GM21717 (cell line): ENCODE results near the gene U2AF2.

Experiments
- ATAC-seq: cut with Tn5 transposase; IDR thresholded peaks from one replicate; pipeline ENCODE4 v1.9.1; 2021; ENCODE audit warnings: mild to moderate bottlenecking, moderate library complexity; ENCODE audit not compliant: unreplicated experiment

U2AF2 gene

DNA sequence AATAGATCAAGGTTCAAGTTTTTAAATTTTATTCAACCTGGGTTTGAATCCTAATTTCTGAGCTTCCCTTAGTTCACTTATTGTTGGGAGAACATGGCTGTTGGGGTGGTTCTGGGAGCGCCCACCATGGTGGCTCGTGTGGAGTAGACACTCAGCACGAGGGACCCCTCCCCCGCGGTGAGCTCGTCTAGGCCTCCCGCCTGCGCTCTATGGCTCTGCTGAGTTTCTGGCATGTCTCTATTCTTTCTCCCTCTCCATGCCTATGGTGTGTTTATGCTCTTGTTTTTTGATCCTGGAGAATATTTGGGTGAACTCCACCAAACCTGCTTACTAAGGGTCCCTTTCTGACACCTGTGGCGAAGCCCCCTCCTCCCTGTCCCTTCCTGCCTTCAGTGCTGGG lies 18.6 kb downstream of the U2AF2 start:
- no peak for ATAC-seq

DNA sequence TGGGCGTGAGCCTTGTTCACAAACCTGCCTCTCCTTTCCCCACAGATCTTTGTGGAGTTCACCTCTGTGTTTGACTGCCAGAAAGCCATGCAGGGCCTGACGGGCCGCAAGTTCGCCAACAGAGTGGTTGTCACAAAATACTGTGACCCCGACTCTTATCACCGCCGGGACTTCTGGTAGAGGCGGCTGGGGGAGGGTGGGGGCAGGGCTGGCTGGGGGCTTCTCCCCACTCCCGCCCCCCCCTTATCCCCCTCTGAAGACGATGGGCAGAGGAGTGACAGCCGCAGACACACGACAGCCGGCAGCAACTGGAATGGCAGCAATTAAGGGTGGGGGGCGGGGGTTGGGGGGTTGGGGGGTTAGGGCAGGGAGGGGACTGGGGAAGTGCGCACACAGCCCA lies 19.1 kb downstream of the U2AF2 start:
- no peak for ATAC-seq

DNA sequence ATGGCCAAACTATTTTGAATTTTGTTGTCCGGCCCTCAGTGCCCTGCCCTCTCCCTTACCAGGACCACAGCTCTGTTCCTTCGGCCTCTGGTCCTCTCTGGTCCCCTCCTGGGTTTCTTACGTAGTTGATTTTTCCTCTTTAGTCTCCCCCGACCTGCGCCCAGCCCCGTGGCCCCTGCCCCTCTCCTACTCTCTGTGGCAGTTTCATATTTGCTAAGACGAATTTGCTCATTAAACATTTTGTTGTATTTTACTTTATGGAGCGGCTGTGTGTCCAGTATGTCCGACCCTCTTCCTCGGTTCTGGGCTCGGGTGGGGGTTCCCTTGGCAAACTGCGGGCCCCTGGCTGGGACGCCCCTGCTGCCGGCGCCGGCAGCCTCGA lies 19.6 kb downstream of the U2AF2 start:
- no peak for ATAC-seq

DNA sequence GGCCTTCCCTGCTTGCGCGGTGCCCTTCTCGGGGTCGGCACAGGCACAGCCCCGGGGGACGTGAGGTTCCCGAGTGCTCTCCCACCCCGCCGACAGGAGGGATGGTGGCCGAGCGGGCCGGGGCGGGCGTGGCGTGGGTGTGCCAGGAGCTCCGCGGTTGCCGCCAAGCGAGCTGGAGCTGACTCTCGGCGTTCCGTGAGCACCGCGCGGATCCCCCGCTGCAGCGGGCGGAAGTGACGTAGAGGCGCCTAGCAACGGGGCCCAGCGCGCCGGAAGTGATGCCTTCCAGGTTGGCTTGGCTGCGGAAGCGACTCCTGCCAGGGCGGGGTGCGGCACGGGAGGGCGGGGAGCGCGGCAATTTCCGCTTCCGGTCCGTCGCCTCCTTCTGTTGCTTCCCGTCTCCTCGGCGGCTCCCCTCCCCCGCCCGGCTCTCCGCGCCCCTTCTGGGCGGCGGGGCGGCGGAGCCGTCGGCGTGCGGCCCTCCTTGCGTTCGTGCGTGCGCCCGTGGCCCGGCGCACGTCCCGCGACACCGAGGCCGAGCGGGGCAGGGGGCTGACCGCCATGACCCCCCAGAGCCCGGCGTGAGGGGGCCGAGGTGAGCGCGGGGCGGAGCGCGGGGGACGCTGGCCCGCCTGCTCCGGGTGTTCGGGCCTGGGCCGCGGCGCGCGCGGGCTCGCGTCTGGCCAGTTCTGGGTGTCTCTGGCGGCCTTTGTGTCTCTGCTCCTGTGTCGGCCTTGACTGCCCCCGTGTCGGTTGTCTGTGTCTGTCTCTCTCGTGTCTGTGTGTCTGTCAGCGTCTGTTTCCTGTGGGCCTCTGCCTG lies 20.2 kb downstream of the U2AF2 start, which contains the start of gene EPN1:
EPN1 (plus strand) TSS at position 386 of the 820 bp plus-strand sequence. CDS start 3,402 bp downstream, outside the sequence.
- ATAC-seq, result peak; percentile 43

DNA sequence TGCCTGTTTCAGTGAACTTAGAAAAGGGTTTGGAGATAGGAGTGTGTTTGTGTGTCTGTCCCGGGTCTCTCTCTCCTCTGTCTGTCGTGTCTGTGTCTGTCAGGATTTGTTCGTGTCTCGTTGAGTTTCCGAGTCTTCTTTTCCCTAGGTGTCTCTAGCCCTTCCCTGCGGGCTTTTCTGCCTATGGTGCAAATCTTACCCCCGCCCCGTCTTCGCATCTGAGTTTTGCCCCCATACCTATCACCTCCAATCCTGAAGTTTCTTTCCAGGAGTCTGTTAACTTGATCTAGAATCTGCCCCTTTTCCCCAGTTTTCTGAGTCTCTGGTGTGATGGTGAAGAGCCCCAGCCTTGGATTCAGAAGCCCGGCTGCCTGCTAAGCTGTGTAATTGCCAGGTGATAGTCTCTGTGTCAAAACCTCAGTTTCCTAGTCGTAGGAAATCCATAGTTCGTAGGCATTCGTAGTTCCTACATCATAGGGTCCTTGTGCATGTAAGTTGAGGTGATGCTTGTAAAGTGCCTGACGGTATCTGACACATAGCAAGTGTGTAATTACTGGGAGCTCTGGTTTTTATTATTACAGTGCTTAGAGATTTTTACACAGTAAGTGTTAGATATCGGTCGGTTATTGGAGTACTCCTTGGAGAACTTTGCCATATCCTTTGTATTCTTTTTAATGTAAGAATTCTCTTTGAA lies 21.0 kb downstream of the U2AF2 start:
- ATAC-seq, result no peak

DNA sequence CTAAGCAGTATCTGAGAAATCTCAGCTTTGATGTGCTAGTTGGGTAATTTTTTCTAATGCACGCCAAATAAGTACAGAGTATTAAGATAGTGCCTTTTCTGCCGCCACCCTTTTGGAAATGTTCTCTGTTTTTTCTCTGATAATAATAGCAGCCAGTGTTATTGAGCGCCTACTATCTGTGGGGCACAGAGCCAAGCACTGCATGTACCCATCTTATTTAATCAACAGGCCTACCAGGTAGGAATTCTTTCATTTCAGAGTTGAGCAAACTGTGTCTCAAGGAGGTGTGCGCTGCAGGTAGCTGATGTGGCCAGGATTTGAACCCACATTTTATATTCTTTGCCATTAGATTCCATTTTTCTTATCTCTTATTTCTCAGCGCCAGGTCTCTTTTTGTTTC lies 21.5 kb downstream of the U2AF2 start:
- ATAC-seq, result no peak

DNA sequence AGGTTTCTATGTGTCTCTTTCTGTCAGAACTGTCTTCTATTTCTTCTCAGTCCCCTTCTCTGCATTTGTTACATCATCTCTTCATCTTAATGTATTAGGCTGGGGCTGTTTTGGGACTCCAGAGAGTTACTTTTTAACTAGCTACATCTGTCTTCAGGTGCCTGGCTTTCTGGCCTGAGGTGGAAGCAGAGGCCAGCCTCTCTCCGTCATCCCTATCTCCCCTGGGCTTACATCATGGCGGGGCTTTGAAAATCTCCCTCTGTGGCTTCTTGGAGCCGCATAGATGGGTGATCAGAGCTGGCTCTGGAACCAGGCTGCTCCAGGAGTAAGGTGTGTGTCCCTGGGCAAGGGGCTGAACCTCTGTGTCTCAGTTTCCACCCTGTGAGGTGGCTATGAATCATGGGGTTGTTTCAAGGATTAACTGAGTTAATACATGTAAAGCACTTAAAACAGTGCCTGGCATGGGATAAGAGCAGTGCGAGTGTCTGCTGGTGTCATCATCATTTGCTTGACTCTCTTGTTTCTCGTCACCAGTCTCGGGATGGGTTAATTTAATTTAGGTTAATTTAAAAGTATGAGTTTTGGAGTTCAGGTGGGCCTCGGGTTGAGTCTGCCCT lies 22.2 kb downstream of the U2AF2 start:
- no peak for ATAC-seq

DNA sequence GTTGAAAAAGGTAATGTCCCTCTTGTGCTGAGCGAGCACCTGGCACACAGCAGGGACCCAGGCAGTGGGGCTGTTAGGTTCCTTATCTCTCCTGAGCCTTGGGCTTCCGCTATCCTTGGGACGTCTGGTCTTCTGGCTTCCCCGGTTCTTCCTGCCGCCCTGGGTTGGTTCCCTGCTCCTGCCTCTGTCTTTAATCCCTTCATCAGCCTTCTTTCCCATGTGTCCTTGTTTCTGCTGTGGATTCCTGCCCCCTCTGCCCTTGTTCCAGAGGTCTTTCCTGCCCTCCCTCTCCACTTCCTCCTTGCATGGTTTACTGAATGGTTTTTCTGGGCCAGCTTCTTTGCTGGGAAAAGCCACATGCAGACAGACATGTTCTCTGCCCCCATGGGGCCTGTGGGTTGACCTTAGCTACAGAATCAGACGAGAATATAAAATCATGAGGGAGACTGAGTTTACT lies 22.8 kb downstream of the U2AF2 start:
- ATAC-seq, result no peak

DNA sequence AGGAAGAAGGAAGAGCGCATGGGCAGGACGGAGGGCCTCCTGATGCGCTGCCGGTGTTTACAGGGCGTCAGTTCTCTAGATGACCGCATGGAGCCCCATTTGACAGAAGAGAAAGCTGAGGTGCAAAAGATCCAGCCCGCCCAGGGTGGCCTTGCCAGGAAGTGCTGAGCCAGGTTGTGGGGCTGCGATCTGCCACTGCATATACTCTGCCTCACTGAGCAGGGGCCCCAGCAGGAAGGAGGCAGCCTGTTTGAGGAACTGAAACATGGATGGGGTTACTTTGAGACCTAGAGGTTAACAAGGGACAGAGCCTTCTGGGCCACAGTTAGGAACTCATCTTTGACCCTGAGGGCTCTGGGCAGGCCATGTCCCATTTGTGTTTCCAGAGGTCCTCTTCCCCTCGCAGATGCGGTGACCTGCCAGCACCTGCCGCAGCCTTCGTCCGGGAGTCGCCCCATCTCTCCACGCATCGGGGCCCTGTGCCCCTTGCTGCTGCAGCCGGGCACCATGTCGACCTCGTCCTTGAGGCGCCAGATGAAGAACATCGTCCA lies 23.4 kb downstream of the U2AF2 start:
- ATAC-seq, result peak; percentile 65

DNA sequence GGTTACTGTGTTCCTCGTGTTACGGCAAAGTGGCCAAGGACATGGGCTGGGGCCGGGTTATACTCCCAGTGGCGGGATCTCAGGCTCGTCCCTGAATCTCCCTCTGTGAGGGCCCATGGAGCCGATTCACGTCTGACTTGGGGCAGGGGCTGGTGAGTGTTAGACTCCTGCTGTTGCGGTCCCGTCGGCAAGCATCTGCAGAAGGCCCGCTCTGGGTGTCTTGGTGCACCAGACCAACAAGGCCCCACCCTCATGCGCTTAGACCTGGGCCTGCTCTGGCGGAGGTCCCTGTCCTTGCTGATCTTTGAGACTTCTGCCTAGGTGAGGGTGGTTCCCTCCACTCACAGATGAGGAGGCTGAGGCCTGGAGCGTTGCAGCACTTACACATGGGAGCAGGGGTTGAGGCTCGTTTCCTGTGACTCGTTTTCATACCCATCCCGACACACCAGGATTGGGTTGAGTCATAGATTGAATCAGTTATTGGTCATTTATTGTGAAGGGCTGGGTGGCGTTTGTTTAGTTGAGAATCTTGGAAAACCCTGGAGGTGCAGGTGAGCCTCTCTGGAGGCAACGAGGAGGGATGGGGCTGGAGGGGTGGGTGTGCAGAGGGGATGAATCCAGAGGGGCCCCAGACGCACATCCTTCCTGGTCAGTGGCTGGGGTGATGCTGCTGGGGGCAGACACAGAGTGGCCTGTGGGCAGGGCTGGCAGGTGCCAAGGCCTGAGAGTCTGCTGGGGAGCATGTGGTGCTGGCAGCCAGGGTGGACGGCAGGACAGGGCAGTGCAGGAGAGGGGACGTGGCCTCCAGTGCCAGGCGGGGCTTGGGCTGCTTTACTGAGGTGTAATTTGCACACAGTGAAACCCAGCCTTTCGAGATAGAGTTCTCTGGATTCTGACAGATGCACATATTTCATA lies 24.8 kb downstream of the U2AF2 start:
- ATAC-seq, result no peak

DNA sequence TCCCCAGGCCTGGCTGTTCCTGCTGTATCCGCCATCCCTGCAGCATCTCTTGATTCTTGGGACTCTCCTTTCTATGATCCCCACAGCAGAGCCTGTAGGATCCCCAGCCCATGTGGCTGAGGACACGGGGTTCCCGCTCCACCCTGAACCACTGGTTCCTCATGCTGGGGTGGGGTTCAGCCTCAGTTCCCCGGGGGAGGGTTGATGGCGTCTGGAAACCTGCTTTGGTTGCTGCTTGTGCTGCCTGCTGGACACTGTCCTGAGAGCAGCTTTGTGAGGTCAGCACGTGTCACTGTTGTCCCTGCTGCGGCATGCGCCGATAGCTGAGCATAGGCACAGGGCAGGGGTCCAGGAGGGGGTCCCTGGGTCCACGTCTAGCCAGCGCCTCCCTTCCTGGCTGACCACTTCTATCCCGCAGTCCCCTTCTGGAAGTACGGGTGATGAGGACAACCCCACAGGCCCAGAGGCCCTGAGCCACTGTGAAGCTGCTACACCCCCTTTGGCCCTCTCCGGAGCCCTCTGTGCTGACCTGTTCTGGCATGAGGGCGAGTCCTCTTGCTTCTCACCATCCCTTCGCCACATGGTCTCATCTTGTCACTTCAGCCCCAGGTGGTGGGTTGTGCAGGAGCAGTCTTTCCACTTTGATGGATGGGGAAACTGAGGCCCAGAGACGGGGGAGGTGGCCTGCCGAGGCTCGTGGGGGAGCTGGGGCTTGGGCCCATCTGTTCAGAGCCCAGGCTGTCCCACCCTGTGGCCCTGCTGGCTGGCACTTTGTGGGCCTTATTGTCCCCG lies 25.7 kb downstream of the U2AF2 start:
- ATAC-seq, result no peak

DNA sequence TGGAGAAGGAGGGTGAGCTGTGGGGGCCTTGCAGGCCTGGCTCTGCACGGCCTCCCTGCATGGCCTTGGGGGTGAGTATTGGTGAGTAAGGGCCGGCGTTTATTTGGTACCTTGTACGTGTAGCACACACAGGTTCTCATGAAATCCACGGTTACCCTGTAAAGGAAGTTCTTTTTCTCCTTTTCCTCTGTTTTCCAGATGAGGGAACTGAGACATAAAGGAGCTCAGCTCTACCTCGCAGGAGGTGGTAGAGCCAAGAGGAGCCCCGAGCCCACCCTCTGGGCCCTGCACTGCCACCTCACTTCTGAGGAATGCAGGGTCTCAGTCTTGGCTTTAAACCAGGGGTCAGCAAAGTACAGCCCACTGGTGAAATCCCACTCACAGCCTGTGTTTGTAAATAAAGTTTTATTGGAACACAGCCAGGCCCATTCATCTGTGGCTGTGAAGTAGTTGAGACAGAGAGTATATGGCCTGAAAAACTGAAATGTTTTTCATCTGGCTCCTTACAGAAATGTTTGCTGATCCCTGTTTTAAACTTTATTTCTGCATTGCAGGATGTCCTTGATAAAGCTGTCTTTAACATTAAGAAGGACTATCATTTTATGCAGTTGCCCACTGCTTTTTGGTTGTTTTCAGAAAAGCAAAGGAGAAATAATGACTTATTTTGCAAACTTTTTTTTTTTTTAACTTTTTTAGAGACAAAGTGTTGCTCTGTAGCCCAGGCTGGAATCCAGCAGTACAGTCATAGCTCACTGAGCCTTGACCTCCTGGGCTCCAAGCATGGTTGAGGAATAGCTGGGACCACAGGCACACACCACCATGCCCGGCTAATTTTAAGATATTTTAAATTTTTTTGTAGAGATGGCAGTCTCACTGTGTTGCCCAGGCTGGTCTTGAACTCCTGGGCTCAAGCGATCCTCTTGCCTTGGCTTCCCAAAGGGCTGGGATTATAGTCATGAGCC lies 26.6 kb downstream of the U2AF2 start:
- ATAC-seq, result no peak

DNA sequence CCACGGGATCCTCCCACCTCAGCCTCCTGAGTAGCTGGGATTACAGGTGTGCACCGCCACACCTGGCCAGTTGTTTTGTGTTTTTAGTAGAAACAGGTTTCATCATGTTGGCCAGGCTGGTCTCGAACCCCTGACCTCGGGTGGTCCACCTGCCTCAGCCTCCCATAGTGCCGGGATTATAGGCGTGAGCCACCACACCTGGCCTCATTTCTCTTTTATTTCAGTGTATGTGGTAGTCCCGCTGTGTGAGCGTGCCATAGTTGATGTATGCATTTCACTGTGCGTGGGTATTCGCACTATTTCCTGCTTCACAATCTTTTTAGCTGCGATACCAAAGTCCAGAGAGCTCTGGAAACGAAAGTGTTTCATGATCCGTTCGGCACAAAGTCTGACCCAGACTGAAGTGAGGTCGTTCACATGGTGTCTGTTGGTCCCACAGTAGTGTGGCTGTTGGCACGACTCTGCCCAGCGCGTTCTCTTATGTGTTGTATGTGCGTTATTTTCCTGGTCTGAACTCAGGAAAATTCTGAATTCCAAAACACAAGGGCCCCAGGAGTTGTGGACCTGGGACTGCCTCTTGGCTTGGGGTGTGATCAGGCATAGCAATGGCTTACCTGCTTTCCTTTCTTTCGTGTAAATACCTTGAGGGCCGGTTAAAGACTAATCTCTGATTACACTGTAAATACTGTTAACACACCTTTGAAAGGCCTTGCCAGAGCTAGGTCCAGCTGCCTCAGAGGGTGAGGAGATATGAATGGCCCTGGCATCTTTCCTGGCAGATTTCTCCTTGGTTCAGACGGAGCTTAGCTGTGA lies 28.8 kb downstream of the U2AF2 start:
- no peak for ATAC-seq

DNA sequence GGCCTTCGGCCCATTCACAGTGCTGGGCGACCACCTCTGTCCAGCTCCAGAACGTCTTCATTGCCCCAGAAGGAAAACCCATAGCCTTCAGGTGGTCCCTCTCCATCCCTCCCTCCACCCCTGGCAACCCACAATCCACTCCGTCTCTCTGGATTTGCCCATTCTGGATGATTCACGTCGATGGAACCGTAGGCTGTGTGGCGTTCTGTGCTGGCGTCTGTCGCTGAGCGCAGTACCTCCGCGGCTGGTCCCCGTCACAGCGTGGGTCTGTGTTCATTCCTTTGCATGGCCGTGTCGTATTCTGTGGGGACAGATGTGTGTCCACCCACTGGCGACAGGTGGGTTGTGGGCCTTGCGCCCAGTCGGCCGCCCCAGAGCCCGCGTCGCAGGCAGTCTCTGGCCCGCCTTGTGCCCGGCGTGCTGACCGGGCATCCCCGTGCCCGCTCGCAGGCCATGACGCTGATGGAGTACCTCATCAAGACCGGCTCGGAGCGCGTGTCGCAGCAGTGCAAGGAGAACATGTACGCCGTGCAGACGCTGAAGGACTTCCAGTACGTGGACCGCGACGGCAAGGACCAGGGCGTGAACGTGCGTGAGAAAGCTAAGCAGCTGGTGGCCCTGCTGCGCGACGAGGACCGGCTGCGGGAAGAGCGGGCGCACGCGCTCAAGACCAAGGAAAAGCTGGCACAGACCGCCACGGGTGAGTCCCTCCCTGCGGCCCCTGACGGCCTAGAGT lies 30.3 kb downstream of the U2AF2 start:
- ATAC-seq, result no peak

DNA sequence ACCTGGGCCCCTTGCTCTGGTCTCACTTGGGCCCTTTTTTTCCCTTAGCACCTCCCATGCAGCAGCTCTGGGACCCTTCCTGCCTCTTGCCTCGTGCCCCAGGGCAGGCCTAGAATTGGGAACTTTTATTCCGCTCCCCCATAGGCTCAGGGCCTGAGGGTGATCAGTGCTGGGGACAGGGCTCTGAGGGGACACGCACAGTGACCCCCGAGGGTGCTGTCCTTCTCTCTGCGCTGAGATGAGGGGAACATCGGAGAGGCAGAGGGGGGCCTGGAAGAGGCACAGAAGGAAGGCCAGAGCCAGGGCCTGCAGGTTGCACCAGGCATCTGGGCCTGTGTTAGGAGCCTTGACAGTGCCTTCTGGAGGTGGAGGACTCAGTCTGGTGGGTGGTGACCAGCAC lies 30.9 kb downstream of the U2AF2 start:
- no peak for ATAC-seq

DNA sequence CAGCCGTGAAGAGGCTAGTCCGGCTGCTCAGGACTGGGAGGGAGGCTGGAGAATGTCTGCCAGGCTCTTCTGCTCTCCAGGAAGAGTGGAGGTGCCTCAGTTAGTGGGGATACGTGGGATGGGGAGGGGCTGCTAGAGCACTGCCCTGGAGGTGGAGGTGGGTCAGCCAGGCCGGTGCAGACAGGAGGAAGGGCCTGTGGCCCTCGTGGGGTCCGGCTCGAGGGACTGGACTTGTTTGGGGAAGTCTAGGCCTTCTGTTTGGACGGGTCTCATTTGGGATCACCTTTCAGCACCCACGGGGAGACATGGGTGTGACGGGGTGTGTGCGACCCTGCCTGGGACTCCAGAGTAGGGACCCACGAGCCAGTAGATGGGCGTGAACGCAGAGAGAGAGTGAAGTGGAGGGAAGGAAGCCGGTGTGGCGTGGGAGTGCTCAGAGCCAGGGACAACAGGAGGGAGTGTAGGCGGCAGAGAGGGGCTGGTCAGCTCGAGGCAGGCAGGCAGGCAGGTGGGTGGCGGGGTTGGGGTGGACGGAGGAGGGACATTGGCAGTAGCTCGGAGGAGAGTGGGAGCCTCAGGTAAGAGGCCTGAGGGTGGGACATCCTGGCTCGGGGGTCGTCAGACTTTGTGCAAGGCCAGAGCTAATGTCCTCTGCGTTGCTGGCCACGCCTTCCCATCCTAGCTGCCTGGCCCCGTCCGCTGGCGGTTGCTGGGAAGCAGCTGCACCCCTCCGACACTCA lies 31.6 kb downstream of the U2AF2 start:
- no peak for ATAC-seq
